ENCODE measurements around the gene FRMPD4.

Gene FRMPD4

DNA sequence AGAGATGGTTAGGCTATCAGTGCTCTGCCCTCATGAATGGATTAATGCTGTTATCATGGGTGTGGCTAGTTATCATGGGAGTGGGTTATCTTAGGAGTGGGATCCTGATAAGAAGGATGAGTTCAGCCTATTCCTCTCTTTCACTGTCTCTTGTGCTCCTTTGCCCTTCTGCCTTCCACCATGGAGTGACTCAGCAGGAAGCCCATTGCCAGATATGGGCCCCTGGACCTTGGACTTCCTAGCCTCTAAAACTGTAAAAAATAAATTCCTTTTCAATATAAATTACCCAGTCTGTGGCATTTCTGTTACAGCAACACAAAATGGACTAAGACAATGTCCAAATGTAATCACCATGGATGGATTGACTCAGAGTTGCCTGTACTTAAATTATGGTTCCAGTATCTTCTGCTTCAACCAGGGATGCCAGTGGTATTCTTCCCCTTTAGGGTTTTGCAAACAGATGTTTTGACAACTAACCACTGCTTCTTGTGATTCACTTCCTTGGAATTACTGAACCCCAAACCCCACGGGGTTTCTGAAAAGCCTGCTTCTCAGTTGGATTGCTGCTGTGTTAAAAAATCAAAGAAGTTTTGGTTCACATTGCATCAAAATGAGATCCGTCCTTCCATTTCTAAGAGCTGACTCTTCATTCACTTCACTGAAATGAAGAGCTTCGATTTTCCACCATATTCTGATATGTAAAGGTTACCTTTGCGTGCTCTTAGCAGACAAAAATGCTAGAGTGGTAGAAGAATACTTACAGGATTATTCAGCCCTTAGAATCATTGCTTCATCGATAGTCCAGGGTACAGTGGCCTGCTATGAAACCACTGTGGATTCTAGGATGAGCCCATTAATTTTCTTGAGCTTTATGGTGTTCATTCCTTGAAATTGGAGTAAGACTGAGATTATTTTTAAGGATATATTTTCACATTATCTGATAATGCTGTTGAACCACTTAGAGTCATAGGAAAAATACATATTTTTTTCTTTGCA, 107.7 kb downstream of the FRMPD4 start:
- TF ChIP-seq, protein P1, sequence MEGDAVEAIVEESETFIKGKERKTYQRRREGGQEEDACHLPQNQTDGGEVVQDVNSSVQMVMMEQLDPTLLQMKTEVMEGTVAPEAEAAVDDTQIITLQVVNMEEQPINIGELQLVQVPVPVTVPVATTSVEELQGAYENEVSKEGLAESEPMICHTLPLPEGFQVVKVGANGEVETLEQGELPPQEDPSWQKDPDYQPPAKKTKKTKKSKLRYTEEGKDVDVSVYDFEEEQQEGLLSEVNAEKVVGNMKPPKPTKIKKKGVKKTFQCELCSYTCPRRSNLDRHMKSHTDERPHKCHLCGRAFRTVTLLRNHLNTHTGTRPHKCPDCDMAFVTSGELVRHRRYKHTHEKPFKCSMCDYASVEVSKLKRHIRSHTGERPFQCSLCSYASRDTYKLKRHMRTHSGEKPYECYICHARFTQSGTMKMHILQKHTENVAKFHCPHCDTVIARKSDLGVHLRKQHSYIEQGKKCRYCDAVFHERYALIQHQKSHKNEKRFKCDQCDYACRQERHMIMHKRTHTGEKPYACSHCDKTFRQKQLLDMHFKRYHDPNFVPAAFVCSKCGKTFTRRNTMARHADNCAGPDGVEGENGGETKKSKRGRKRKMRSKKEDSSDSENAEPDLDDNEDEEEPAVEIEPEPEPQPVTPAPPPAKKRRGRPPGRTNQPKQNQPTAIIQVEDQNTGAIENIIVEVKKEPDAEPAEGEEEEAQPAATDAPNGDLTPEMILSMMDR (conservative IDR thresholded peaks at IDR 0.05; ENCODE audit: low read depth, low read length): no peak
- H3K4me3 ChIP-seq (ENCODE audit: low read length): no peak overlapping the region
- DNase-seq (ENCODE audit: low read depth): no peak

DNA sequence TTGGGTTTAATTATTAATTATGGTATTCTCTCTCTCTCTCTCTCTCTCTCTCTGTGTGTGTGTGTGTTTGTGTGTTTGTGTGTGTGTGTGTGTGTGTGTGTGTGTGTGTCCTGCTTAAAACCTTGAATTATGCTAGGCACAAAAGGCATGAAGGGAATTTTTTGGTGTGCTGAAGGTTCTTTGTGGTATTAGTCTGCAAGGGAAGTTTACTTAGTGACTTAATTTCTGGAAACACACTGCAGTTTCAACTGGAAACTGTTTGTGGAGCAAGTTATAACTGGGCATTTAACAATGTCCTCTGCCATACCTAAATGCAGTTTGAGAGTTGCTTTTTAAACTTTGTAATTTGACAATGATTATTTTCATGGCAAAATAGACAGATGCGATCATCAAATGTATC, 111.7 kb downstream of the FRMPD4 start:
- no peak overlapping the region for H3K4me3 ChIP-seq (ENCODE audit: low read length)
- DNase-seq (ENCODE audit: low read depth): no peak
- TF ChIP-seq, protein P1 (conservative IDR thresholded peaks at IDR 0.05; ENCODE audit: low read depth, low read length): no peak

DNA sequence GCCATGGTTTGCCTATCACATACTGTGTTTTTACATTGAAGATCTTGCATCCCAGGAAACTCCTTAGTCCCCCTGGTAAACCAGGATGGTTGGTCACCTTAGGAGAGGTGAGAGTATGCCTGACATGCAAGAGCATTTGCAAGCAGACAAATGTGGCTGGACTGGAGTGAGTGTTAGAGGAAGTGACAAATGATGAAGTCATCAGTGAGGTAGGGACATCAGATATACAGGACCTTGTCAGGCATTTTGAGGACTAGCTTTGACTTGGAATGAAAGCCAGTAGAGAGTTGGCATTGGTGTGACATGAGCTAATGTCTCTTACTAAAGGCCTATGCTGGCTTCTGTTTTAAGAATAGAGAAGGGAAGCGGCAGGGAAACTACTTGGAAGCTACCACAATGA, 124.9 kb downstream of the FRMPD4 start:
- no peak for DNase-seq (ENCODE audit: low read depth)
- TF ChIP-seq, protein P1 (conservative IDR thresholded peaks at IDR 0.05; ENCODE audit: low read depth, low read length): no peak
- H3K4me3 ChIP-seq (ENCODE audit: low read length): no peak overlapping the region

DNA sequence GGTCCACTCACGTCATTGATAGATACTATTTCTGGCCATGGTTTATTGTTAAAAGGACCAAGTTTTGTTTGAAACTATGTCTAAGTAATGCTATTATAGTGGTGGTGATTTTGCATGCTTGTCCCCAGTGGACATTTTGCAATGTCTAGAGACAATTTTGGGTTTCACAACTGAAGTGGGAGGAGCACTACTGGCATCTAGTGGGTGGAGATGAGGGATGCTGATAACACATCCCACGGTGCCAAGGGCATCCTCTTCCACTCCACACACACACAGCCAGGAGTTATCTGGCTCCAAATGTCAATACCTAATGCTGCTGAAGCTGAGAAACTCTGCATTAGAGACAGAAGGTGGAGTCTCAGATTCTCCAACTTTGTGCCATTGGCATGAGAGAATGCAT, 131.2 kb downstream of the FRMPD4 start:
- no peak overlapping the region for H3K4me3 ChIP-seq (ENCODE audit: low read length)
- DNase-seq (ENCODE audit: low read depth): no peak
- TF ChIP-seq, protein P1 (conservative IDR thresholded peaks at IDR 0.05; ENCODE audit: low read depth, low read length): no peak

DNA sequence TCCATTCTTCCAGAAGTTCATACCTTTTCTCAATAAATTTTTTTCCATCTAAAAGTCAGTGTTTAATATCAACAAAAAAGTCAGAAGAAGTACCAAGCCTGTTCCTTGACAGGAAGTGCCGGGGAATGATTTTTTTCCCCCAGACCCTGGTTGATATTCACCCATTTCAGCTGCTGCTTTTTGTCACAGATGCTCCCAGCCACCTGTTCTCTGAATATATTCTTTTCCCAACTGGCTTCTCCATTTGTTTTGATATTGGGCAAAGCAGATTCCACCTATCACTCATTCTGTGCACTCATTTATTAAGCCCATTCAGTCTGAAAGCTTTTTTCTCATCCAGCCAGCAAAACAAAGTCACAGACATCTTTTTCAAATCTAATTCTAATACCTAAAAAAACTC, 139.9 kb downstream of the FRMPD4 start:
- no peak for DNase-seq (ENCODE audit: low read depth)
- H3K4me3 ChIP-seq (ENCODE audit: low read length): no peak overlapping the region
- TF ChIP-seq, protein P1 (conservative IDR thresholded peaks at IDR 0.05; ENCODE audit: low read depth, low read length): no peak

DNA sequence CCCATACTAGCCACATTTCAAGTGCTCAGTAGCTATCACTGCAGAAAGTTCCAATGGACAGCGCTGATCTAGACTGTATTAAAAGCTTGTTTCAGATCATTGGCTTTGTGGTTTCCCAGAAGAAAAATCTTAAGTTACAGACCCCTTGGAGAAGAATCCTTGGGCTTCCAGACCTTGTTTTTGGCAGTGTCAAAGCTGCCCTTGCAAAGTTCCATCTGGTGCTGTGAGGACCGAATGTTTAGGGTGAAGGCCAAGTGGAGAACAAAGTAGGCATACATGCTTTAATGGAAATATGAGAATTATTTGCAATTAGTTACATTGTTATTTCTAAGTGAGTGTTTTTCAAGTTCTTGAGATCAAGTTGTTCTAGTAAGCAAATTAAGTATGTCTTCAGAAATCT, 144.7 kb downstream of the FRMPD4 start:
- TF ChIP-seq, protein P1 (conservative IDR thresholded peaks at IDR 0.05; ENCODE audit: low read depth, low read length): no peak
- no peak overlapping the region for H3K4me3 ChIP-seq (ENCODE audit: low read length)
- DNase-seq (ENCODE audit: low read depth): no peak

All from retinal pigment epithelial cell (primary cell).